Activated CD4-positive, alpha-beta T cell treated with anti-CD3 and anti-CD28 coated beads for 1 hour (primary cell): ENCODE results near the gene CLEC9A.

Source experiments
- DNase-seq: peaks from one replicate; pipeline ENCODE4 v3.0.0-alpha.2; 2020

The CLEC9A gene

DNA sequence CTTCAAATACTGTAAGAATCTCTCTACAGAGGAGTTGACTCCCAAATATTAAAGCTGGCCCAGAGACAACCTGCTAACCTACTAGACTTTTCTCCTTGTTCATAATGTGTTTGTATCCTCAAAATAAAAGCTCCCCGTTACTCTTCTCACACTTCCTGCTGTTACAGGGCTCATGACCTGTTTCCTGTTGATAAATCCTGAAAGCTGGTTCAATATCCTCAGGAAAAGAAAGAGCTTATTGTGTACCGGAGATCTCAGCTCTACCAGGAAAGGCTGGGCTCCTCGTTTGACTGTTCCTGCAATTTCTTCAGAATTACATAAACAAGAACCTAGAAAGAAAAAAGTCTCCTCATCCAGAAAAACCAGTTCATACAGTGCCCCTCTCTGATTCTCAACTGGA, 37.5 kb downstream of the CLEC9A start:
- DNase-seq, result no peak

DNA sequence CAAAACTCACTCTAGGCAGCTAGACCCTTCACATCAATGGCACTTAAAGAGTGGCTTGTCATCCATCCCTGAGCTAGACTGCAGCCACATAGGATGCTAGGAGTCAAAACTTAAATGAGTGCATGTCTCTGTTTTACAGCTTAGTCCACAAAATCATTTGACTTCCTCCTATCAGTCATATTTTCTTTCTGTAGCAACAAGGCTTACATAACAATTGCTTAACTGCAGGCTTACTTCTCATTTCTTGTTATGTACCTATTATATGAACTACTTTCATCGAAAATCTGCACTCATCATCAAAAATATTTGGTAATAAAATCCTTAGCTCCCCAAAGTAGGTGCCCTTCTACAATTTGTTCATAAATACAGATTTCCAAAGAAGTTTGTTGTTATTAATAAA, 38.2 kb downstream of the CLEC9A start:
- no peak for DNase-seq

DNA sequence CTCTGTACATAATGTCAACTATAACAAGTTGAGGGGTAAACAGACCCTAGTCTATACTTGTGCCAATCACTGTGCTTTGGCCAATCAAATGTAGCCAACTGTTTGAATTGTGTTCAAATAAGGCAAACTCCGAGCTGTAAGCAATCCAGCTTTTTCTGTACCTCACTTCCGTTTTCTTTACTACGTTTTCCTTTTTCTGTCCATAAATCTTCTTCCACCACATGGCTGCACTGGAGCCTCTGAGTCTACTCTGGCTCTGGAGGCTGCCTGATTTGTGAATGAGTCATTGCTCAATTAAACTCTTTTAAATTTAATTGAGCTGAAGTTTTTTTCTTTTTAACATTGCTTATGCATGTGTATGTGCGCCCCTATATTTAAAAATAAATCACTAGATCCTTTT, 38.6 kb downstream of the CLEC9A start:
- no peak for DNase-seq

DNA sequence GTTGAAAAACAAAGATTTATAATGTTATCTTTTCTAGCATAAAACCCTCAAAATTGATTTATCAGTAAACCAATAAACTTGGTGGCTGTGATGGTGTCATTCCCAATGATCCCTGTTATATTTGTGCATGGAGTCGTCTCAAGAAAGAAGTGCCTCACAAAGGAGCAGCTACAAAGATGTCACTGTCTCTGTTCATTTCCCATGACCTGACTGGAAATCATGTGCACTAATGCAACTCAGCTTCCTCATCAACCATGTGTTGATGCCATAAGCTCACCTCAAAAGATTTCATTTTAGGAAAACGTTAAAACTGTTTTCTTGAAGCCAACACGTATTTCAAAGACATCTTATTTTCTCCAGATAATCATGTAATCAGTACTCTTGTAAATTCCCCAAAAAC, 39.5 kb downstream of the CLEC9A start:
- DNase-seq, result no peak

DNA sequence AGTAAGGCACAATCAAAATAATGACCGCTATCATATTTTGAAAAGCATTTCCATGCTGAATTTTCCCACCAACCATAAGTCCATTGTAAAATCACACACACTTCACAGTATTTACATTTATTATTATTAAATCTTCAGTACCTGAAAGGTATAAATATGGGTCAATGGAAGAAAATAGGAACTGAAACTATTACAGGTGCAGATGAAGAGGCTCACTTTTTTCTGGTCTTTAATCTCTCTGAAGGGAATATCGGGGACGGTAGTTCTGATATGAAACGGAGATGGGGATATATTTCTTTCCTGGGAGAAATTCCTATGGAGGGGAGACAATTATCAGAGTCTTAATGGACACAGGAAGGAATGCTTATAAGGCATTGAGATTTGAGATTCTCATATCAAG, 39.9 kb downstream of the CLEC9A start:
- no peak for DNase-seq

DNA sequence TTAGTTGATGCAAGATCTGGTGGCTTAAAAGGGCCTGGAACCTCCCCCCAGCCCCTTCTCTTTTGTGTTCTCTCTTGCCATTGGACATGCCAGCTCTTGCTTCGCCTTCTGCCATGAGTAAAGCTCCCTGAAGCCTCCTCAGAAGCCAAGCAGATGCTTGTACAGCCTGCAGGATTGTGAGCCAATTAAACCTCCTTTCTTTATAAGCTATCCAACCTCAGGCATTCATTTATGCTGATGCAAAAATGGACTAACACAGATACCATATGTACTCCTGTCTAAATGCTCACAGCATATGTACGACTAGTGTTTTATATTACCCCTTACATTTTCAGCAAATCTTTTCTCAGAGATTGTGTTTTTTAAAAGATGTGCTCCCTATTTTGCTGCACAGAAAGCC, 41.6 kb downstream of the CLEC9A start:
- DNase-seq, result no peak

DNA sequence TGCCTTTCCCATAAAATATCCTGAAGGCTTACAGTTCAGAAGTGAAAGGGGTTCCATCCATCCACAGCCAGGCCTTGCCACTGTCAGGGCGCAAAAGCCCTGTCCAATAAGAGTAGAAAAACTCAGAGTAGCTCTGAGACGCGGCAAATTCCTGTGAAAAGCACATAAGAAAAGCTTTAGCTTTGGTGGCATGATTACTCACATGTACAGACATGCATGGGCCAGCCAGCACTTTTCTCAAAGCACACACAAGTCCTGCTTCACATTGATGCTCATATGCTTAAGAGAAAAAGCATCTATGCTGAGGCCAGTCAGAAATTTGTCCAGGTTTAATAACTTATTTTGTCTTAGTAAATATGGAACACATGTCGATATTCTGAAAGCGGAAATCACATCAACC, 42.8 kb downstream of the CLEC9A start:
- no peak for DNase-seq

DNA sequence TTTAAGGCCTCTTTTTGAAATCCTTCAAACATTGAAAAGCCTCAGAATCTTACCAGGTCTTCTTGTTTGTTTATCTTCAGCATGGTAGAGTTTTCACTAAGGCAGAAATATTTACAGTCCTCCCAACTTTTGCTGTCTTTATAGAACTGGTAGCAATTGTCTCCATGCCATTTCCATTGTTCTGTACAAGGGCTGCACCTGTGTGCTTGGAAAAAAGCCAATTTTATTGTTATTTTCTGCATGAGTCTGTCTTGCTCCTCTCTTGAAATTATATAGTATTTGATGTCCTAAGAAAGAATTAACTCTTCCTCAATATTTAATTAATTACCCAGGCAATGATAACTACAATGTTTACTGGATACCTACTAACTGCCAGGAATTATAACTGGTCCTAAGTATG, 45.0 kb downstream of the CLEC9A start:
- DNase-seq, result no peak

DNA sequence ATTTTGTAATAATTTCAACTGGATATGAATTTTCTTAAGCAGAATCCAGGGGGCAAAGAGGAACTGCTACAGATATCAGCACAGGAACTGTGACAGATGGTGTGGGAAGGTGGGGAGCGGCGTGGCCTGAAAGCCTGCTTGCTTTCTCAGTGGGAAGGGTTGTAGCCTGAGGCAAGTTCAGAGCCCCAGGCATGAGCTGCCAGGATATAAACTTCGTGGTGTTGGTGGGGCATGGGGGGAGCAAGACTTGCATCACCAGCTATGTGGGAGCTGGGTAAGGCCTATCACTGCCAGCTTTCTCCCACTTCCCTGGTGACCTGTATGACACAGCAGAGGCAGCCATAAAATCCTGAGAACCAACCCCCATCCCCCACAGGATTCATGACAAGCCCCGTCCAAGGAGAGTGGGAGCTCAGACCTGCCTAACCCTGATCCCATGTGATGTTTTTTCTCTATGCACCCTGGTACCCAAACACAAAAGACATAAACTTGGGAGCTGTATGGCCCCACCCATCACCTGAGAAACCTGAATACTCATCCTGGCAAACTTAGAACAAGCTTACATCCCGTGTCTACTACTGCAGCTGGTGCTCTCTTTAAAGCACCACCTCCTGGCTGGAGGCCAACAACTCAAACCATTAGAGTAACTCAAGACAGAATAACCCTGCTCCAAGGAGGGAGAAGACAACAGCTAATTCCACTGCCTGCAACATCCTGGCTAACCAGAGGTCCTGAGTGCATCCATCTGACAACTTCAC, 51.8 kb downstream of the CLEC9A start:
- DNase-seq, result no peak

DNA sequence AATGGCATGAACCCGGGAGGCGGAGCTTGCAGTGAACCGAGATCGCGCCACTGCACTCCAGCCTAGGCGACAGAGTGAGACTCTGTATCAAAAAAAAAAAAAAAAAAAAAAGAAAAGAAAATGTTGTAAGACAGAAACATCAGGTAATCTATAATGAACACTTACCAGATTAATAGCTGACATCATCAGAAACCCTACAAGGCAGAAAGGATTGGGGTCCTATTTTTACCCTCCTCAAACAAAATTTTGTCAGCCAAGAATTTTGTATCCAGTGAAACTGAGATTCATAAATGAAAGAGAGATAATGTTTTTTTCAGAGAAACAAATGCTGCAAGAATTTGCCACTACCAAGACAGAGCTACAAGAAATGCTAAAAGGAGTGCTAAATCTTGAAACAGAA, 54.3 kb downstream of the CLEC9A start:
- no peak for DNase-seq

DNA sequence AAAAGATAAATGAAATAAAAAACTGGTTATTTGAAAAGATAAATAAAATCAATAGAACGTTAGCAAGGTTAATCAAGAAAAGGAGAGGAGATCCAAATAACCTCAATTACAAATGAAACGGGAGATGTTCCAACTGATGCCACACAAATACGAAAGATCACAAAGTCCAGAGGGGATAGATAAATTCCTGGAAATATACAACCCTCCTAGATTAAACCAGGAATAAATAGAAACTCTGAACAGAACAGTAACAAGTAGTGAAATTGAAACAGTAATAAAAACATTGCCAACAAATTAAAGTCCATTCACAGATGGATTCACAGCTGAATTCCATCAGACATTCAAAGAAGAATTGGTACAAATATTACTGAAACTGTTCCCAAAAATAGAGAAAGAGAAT, 55.9 kb downstream of the CLEC9A start:
- DNase-seq, result no peak

DNA sequence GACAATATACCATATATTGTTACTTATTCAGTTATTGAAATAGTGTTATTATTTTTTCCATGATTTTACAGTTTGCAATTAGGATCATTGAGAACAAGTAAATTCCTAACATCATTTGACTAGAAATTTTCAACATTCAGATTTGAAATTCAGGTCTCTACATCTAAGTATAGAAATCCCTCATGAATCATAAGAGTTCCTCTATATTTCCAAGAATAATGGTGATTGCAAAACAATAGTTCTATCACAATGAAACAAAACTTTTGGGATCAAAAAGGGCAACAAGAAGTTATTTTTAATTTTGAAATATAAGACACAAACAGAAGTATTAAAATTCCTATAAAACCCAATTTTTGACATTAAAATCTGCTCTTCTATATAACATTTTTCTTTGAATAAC, 57.5 kb downstream of the CLEC9A start:
- no peak for DNase-seq

DNA sequence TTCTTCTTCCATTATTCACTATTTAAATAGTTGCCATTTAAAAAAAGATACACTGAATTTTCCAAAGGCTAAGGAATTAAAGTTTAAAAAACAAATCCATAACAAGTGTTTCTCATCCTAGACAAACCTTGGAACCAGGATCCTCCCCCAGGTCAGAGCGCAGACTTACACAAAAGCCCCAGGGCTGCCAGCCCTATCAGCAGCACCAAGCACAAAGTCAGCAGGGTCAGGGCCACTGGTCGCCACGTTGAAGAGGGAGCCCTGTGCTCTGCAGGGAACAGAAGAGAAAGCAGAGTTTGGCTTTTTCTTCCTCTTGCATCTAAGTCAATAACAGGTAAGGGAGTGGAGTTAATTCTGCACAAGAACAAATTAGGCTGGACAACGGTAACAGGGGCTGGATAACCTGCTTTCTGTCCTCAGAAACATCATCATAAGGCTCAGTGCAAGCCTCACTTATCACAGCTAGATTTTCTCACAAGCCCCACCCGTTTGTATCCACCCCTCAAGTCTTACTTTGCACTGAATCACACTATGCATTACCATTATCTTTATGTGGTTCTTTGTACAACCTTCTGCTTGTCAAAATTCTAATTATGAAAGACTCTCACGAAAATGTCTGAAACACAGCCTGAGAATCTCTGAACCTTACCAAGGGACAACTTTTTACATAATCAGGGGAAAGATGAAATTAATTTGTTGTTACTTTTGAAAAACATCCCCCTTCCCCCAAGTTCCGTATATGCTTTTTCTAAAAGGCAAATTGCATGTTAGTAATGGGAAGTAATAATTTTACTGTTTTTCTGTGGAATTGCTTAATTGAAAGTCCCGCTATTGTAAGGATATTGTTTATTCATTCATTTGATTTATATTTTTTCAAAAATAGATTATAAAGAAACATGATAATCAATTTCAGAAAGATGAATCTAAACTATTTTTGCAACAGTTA, 58.7 kb downstream of the CLEC9A start:
- no peak for DNase-seq

DNA sequence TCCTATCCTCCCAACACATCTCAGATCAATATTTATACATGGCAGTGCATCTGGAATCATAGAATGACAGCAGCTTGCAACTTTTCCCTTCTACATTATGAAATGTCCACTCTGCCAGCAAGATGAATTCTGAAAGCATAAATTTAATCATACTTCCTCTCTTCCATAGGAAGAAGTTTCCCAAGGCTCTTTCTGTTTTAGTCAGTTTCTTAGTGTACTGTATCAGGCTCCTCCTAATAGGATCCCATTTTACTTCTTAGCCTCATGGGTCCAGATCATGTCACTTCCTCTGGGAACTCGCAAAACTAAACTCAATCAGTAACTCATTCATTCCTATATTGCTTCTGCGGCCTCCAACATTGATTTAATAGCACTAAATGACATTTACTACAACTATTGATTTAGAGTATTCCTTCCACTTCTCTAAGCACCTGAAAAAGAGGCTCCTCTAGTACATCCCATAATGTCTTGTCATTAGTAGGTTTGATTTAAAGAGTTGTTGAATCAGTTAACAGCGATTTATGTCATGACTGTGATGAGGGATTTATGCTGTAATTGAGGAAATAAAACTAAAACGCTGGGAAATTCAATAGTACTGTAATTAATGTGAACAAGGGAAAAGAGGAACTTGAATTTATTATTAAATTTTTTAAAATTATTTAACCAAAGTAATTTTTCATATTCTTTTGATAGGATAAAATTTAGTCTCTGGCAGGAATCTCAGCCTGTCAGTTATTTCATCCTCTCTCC, 64.3 kb downstream of the CLEC9A start:
- DNase-seq, result no peak

DNA sequence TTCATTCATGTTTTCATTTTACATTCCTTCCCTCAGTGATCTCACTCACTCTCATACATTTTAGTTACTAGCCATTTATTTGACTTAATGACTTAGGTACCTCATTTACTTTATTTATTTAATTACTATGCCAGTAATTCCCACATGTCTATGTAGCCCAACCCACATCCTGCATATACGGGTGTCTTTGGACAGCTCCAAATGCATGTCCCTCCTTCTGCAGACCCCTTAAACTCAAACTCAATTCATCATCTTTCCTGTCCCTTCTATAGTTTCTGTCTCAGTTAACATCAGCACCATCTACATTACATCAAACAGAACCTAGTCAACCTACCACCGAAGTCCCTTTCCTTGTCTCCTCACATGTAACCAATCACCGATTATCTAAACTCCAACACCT, 65.5 kb downstream of the CLEC9A start:
- no peak for DNase-seq

DNA sequence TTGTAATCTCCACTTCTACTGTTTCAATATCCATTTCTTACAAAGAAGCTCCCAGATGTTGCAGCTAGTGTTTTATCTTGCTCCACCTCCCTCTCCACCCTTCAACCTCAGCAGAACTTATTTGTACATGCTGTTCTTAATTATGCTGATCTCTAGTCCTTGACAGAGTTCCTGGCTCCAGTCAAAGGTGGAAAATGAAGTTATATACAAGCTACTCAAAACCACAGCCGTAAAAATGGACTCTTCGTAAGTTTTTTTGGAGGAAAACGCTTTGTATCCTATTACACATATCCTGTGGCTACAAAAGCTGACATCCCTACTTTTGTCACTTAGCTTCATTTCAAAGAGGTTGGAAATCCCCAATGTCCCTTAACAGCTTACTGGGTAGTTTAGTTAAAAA, 67.0 kb downstream of the CLEC9A start:
- no peak for DNase-seq

DNA sequence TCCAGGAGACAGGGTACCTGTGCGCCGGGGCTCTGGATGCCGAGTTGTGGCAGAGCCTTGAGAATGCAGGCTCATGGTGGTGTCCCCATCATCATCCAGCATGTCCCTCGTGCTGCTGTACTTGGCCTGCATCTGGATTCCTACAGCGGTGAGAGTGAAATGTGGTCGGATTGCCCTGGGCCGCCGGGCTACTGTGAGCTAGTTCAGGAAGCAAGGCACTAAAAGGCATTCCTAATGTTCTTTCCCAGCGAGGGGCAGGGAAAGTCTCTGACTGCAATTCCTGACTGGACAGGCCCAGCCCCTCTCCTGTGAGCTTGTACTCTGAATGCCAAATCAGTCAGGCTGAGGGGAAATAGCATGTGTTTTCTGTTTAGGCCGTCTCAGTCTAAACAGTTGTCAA, 68.3 kb downstream of the CLEC9A start, which contains the start of gene CLEC1A:
CLEC1A (minus strand) TSS at position 195 of the 400 bp plus-strand sequence; CDS start at position 132, 63 bp downstream.
- DNase-seq, result no peak

DNA sequence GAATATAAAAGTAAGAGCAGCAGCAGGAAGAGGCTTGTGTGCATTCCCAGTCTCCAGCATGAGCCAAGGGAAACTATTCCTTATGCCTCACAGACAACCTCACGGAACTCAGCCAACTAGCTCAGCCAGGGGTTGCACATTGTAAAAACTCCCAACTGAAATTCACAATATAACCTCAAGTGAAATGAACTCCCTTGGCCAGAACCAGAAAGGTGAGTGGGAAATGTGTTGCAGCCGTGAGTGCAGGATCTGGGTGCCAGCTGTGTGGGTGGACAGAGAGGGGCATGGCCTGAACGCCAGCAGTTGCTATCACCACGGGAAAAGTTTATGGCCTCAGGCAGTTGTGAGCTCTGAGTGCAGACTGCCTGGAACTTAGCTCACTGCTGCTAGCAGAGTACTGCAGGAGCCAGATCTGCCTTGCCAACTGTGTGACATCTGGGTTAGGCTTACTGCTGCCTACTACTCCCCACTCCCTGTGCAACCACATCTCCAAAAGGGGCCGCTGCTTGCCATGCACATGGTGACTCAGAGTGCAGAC, 70.6 kb downstream of the CLEC9A start:
- DNase-seq, result no peak

DNA sequence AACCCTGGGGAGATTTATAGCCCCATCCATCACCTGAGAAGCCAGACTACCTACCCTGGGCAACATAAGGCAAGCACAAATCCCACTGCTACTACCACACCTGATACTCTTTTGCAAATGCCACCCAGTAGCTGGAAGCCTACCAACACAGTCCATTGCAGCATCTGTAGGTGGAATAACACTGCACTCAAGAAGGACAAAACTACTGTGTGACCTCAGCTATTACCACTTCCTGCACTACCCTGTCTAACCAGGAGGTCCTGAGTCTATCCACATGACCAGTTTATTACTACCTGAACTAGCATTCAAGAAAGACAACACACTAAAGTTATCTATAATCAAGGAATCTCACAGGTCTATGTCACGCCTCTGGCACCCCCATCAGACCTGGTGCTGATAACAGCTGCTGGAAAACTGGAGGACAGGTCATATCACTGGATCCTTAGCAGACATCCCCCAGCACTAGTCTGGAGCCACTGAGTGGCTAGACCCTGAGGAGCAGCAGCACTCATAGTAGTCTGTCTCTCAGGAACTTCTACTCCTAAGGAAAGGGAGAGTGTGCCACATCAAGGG, 71.3 kb downstream of the CLEC9A start:
- no peak for DNase-seq

DNA sequence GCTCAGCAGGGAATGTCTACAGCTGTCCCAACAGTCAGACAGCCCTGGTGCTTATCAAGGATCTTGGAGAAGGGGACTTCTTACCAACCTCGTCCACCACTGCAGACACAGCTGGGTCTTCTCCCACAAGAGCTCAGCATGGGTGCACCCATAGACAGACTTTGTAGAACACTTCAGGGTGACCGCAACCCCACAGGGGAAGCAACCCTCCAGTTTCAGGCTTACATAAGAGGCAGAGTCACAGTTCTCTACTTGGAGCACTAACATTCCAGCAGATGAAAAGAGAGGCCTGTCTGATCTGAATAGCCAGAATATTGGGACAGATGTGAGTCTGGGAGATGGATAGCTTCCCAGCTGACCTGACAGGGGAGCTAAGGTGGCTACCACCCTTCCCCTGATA, 71.8 kb downstream of the CLEC9A start:
- no peak for DNase-seq

DNA sequence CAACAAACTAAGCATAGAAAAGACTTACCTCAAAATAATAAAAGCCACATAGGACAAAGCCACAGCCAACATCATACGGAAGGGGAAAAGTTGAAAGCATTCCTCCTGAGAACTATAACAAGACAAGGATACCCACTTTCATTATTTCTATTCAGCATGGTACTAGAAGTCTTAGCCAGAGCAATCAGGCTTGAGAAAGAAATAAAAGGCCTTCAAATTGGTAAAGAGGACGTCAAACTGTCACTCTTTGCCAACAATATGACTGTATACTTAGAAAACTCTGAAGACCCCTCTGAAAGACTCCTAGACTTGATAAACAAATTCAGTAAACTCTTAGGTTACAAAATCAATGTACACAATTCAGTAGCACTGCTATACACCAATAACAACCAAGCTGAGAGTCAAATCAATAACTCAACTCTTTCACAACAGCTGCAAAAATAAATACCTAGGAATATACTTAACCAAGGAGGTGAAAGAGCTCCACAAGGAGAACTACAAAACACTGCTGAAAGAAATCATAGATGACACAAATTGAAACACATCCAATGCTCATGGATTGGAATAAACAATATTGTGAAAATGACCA, 79.9 kb downstream of the CLEC9A start:
- DNase-seq, result no peak

DNA sequence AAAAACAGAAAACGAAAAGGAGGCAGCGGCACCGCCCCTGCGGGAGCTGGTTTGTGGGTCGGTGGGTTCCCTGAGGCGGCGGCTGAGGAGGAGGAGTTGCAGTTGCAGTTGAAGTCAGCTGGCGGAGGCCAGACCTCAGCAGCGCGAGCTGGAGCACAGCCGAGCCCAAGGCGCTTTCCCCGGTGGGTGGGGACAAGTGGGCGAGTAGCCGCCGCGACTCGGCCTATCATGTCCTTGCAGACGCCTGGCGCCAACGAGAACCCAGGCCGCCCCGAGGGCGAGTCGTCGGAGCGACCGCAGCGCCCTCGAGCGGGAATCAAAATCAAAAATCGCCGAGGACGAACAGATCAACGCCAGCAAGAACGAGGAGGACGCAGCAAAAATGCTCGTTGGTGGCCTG, 81.0 kb downstream of the CLEC9A start:
- DNase-seq, result no peak
